ENCODE results near the gene PARD3. TPM values are rescaled to one million over a fixed set of nuclear protein-coding genes. Genes with fewer than 3 reads are reported as not detected.
"Not testable (repeated sequence)": the region's sequence is repeated elsewhere in the genome, so short reads cannot be mapped to it uniquely, and the experiment has no call there.

Gene PARD3
- total RNA-seq, 6 donors from 2014 or later = 30.6 to 108 (median 50.6) TPM

GRCh38 chr10:34745244-34745643 is 69.9 kb downstream of the PARD3 start:
- 95% methylated on average over 4 of the region's 4 CpGs for WGBS, 2 donors
- ATAC-seq (ENCODE audit: low FRiP score in 2 of 2) = no peak
- Histone ChIP-seq H3K27ac (no peak overlapping the region), H3K9me3 (no peaks in the 10 kb centered on the region), H3K36me3 (no peaks in the 10 kb centered on the region), H3K4me3 (no peak overlapping the region), H3K27me3 (no peaks in the 10 kb centered on the region), H3K4me1 (peaks cover 3 to 14% (median 6%) of the 10 kb centered on the region in 4 donors)
- TF ChIP-seq CTCF (IDR thresholded peaks at IDR 0.05) = no peak
- TF ChIP-seq POLR2AphosphoS5 (IDR thresholded peaks at IDR 0.05) = no peak
- no peak for TF ChIP-seq POLR2A (IDR thresholded peaks at IDR 0.05)
- TF ChIP-seq EP300 (IDR thresholded peaks at IDR 0.05) = no peak
- DNase-seq = no peak

GRCh38 chr10:34744590-34744989 is 70.5 kb downstream of the PARD3 start:
- 92 to 100% methylated on average over 3 of the region's 3 CpGs for WGBS, 2 donors
- Histone ChIP-seq H3K4me1 (peaks cover 10 to 19% (median 11%) of the 10 kb centered on the region in 4 donors), H3K4me3 (no peak overlapping the region), H3K27me3 (no peaks in the 10 kb centered on the region), H3K36me3 (no peaks in the 10 kb centered on the region), H3K27ac (no peak overlapping the region), H3K9me3 (no peaks in the 10 kb centered on the region)
- no peak for ATAC-seq (ENCODE audit: low FRiP score in 2 of 2)
- no peak for DNase-seq
- TF ChIP-seq POLR2AphosphoS5 (IDR thresholded peaks at IDR 0.05) (no peak), EP300 (IDR thresholded peaks at IDR 0.05) (no peak), POLR2A (IDR thresholded peaks at IDR 0.05) (no peak)

- ATAC-seq (ENCODE audit: low FRiP score in 2 of 2) (peak in 1 of 2 donors; percentile 53), DNase-seq (no peak)
- Histone ChIP-seq H3K4me3 (no peak overlapping the region), H3K36me3 (no peaks in the 10 kb centered on the region), H3K27me3 (no peaks in the 10 kb centered on the region), H3K27ac (no peak overlapping the region), H3K9me3 (no peaks in the 10 kb centered on the region), H3K4me1 (peaks cover 12 to 19% (median 13%) of the 10 kb centered on the region in 4 donors)
- TF ChIP-seq CTCF (IDR thresholded peaks at IDR 0.05) = no peak
- TF ChIP-seq EP300 (IDR thresholded peaks at IDR 0.05) = no peak
- no peak for TF ChIP-seq POLR2AphosphoS5 (IDR thresholded peaks at IDR 0.05)
- TF ChIP-seq POLR2A (IDR thresholded peaks at IDR 0.05) = no peak
- 69 to 72% methylated on average over 7 of the region's 7 CpGs for WGBS, 2 donors
Observed at GRCh38 chr10:34743814-34744213, 71.3 kb downstream of the PARD3 start.

- no peak for DNase-seq
- Histone ChIP-seq H3K4me3 (no peak overlapping the region), H3K36me3 (no peaks in the 10 kb centered on the region), H3K27me3 (no peaks in the 10 kb centered on the region), H3K27ac (no peak overlapping the region), H3K4me1 (peaks cover 12 to 14% (median 13%) of the 10 kb centered on the region in 4 donors), H3K9me3 (no peaks in the 10 kb centered on the region)
- TF ChIP-seq EP300 (IDR thresholded peaks at IDR 0.05) (no peak), POLR2A (IDR thresholded peaks at IDR 0.05) (no peak), POLR2AphosphoS5 (IDR thresholded peaks at IDR 0.05) (no peak), CTCF (IDR thresholded peaks at IDR 0.05) (no peak)
- WGBS, 2 donors = 93 to 96% methylated on average over 6 of the region's 6 CpGs
- ATAC-seq (ENCODE audit: low FRiP score in 2 of 2) = no peak
Observed at GRCh38 chr10:34742456-34742855, 72.6 kb downstream of the PARD3 start.

GRCh38 chr10:34741087-34741486 is 74.0 kb downstream of the PARD3 start:
- WGBS, 2 donors = 90 to 93% methylated on average over 4 of the region's 4 CpGs
- DNase-seq; H3K4me3 ChIP-seq; H3K9me3 ChIP-seq; ATAC-seq (ENCODE audit: low FRiP score in 2 of 2); H3K27ac ChIP-seq; H3K36me3 ChIP-seq; H3K27me3 ChIP-seq: not testable (repeated sequence)
- peaks cover 12 to 21% (median 13%) of the 10 kb centered on the region in 4 donors for H3K4me1 ChIP-seq

GRCh38 chr10:34740321-34740720 is 74.8 kb downstream of the PARD3 start:
- Histone ChIP-seq H3K4me1 (peaks cover 12 to 21% (median 13%) of the 10 kb centered on the region in 4 donors), H3K4me3 (peak overlapping the region in 1 of 4 donors; percentile 8), H3K27me3 (no peaks in the 10 kb centered on the region), H3K36me3 (no peaks in the 10 kb centered on the region), H3K9me3 (no peaks in the 10 kb centered on the region), H3K27ac (peak overlapping the region in 3 of 4 donors; percentile 43 to 55 (median 52))
- no peak for TF ChIP-seq CTCF (IDR thresholded peaks at IDR 0.05)
- no peak for TF ChIP-seq POLR2A (IDR thresholded peaks at IDR 0.05)
- no peak for TF ChIP-seq POLR2AphosphoS5 (IDR thresholded peaks at IDR 0.05)
- TF ChIP-seq EP300 (IDR thresholded peaks at IDR 0.05) = no peak
- 38 to 56% methylated on average over 5 of the region's 5 CpGs for WGBS, 2 donors
- DNase-seq (no peak), ATAC-seq (ENCODE audit: low FRiP score in 2 of 2) (no peak)
